ENCODE results near the gene MISP3. TPM values are rescaled to one million over a fixed set of nuclear protein-coding genes. Genes with fewer than 3 reads are reported as not detected.

The MISP3 gene
- total RNA-seq, 1 experiment from 2014 or later, result 4.1 TPM

GRCh38 chr19:14102102-14102696 lies 29.6 kb downstream of the MISP3 start:
- DNase-seq (ENCODE audit: low read depth), result peak; percentile 39

GRCh38 chr19:14102756-14103155 lies 30.2 kb downstream of the MISP3 start:
- no peak for DNase-seq (ENCODE audit: low read depth)

GRCh38 chr19:14103310-14103709 lies 30.7 kb downstream of the MISP3 start:
- no peak for DNase-seq (ENCODE audit: low read depth)

- DNase-seq (ENCODE audit: low read depth), result no peak
Measured at GRCh38 chr19:14105680-14106079, 33.1 kb downstream of the MISP3 start.

- DNase-seq (ENCODE audit: low read depth), result no peak
Measured at GRCh38 chr19:14106840-14107239, 34.3 kb downstream of the MISP3 start.

- DNase-seq (ENCODE audit: low read depth), result no peak
Measured at GRCh38 chr19:14107581-14108461, 35.2 kb downstream of the MISP3 start.

- no peak for DNase-seq (ENCODE audit: low read depth)
Measured at GRCh38 chr19:14110650-14111049, 38.1 kb downstream of the MISP3 start.

GRCh38 chr19:14111486-14111885 lies 38.9 kb downstream of the MISP3 start:
- DNase-seq (ENCODE audit: low read depth), result no peak

GRCh38 chr19:14112051-14112808 lies 39.6 kb downstream of the MISP3 start:
- no peak for DNase-seq (ENCODE audit: low read depth)

GRCh38 chr19:14112809-14113385 lies 40.3 kb downstream of the MISP3 start:
- no peak for DNase-seq (ENCODE audit: low read depth)

GRCh38 chr19:14113762-14114414 lies 41.3 kb downstream of the MISP3 start:
- DNase-seq (ENCODE audit: low read depth), result no peak

- DNase-seq (ENCODE audit: low read depth), result no peak
Measured at GRCh38 chr19:14114439-14114838, 41.9 kb downstream of the MISP3 start.

- no peak for DNase-seq (ENCODE audit: low read depth)
Measured at GRCh38 chr19:14114854-14115253, 42.3 kb downstream of the MISP3 start.

- DNase-seq (ENCODE audit: low read depth), result no peak
Measured at GRCh38 chr19:14115756-14116155, 43.2 kb downstream of the MISP3 start.

- no peak for DNase-seq (ENCODE audit: low read depth)
Measured at GRCh38 chr19:14116525-14116917, 43.9 kb downstream of the MISP3 start.

GRCh38 chr19:14116918-14117578 lies 44.5 kb downstream of the MISP3 start:
- DNase-seq (ENCODE audit: low read depth), result no peak

- DNase-seq (ENCODE audit: low read depth), result peak; percentile 98
Measured at GRCh38 chr19:14117668-14118164, 45.1 kb downstream of the MISP3 start, which contains the start of gene PRKACA. PRKACA (minus strand) TSS chr19:14117762; CDS start chr19:14117547, 215 bp downstream.

- DNase-seq (ENCODE audit: low read depth), result peak; percentile 53
Measured at GRCh38 chr19:14118165-14119051, 45.8 kb downstream of the MISP3 start.

- no peak for DNase-seq (ENCODE audit: low read depth)
Measured at GRCh38 chr19:14119146-14119545, 46.6 kb downstream of the MISP3 start.
